IMR-90 (cell line): Measurements from ENCODE around the gene CPSF4. TPM values are rescaled to one million over a fixed set of nuclear protein-coding genes. Genes with fewer than 3 reads are reported as not detected.

ENCODE experiments used
- ATAC-seq: fragments of 200-7000 bp; cut with Tn5 transposase; 2 replicates; pipeline ENCODE4 v1.9.1; 2020; ENCODE audit warnings: low read depth, mild to moderate bottlenecking, moderate library complexity
- BruUV-seq: library from RNA; stranded (reverse); fragments of 400-500 nt; replicated peaks from 2 replicates; lab custom pipeline; 2021; lab: Mats Ljungman, UMichigan
- CTCF ChIA-PET: fragments of 300-600 bp; formaldehyde crosslinking; extraction: SDS; loops from one replicate; lab custom pipeline; 2021; ENCODE audit warnings: antibody characterized with exemption; lab: Yijun Ruan, JAX
- POLR2A ChIA-PET: fragments of 300-600 bp; sonication (Branson Sonifier 250); formaldehyde crosslinking; loops from one replicate; lab custom pipeline; 2022; ENCODE audit warnings: antibody characterized with exemption; ENCODE audit not compliant: unreplicated experiment; lab: Charles Lee
- DNase-seq: peaks from one replicate; pipeline ENCODE4 v3.0.0; 2013
- H2AFZ ChIP-seq: replicated peaks from 2 replicates; pipeline ENCODE3; 2013; ENCODE audit warnings: low read length, mild to moderate bottlenecking; ENCODE audit not compliant: poor library complexity
- H2AK5ac ChIP-seq: 2 replicates; pipeline ENCODE4 v1.6.1; 2013; ENCODE audit warnings: low read depth, low read length, inconsistent platforms
- H2AK9ac ChIP-seq: replicated peaks from 2 replicates; pipeline ENCODE3; 2013; ENCODE audit warnings: mild to moderate bottlenecking, low read depth, low read length, moderate library complexity; ENCODE audit not compliant: poor library complexity
- H2BK120ac ChIP-seq: 2 replicates; pipeline ENCODE4 v1.6.1; 2013; ENCODE audit warnings: low read depth, low read length, inconsistent platforms
- H2BK15ac ChIP-seq: 3 replicates; pipeline ENCODE4 v1.6.1; 2013; ENCODE audit warnings: low read depth, low read length, inconsistent platforms
- H2BK20ac ChIP-seq: 2 replicates; pipeline ENCODE4 v1.6.1; 2013; ENCODE audit warnings: low read depth, mild to moderate bottlenecking, inconsistent platforms, low read length, moderate library complexity
- H2BK5ac ChIP-seq: 2 replicates; pipeline ENCODE4 v1.6.1; 2013; ENCODE audit warnings: mild to moderate bottlenecking, low read depth, low read length, inconsistent platforms; ENCODE audit not compliant: poor library complexity, severe bottlenecking
- H3K14ac ChIP-seq: replicated peaks from 2 replicates; pipeline ENCODE4 v1.6.1; 2013; ENCODE audit warnings: low read depth, low read length, inconsistent platforms
- H3K18ac ChIP-seq: 2 replicates; pipeline ENCODE4 v1.6.1; 2013; ENCODE audit warnings: low read depth, low read length, control low read depth
- H3K23ac ChIP-seq: 2 replicates; pipeline ENCODE4 v1.6.1; 2013; ENCODE audit warnings: low read depth, low read length, inconsistent platforms
- H3K27ac ChIP-seq: 2 replicates; pipeline ENCODE4 v1.5.1; 2013; ENCODE audit warnings: mild to moderate bottlenecking, control low read depth, low read length; ENCODE audit not compliant: insufficient read depth
- H3K27me3 ChIP-seq: 2 replicates; pipeline ENCODE4 v1.6.1; 2013; ENCODE audit warnings: low read length; ENCODE audit not compliant: control insufficient read depth, insufficient read depth
- H3K36me3 ChIP-seq: 2 replicates; pipeline ENCODE4 v1.6.1; 2013; ENCODE audit warnings: low read length, mixed read lengths; ENCODE audit not compliant: control insufficient read depth, insufficient read depth
- H3K4ac ChIP-seq: 2 replicates; pipeline ENCODE4 v1.6.1; 2013; ENCODE audit warnings: low read depth, low read length, inconsistent platforms
- H3K4me1 ChIP-seq: 2 replicates; pipeline ENCODE4 v1.6.1; 2013; ENCODE audit warnings: low read length, mixed read lengths; ENCODE audit not compliant: control insufficient read depth, insufficient read depth
- H3K4me2 ChIP-seq: 2 replicates; pipeline ENCODE4 v1.6.1; 2013; ENCODE audit warnings: low read depth, mild to moderate bottlenecking, control low read depth, low read length, moderate library complexity
- H3K4me3 ChIP-seq: 2 replicates; pipeline ENCODE4 v1.5.1; 2013; ENCODE audit warnings: low read depth, mild to moderate bottlenecking, control low read depth, low read length, moderate library complexity; ENCODE audit not compliant: insufficient read depth
- H3K56ac ChIP-seq: 2 replicates; pipeline ENCODE4 v1.6.1; 2013; ENCODE audit warnings: low read length, inconsistent platforms; ENCODE audit not compliant: insufficient read depth; ENCODE audit errors: extremely low read depth
- H3K79me1 ChIP-seq, 2 experiments: 2 replicates each; pipeline ENCODE4 v1.6.1; 2013; ENCODE audit warnings: low read length in 2 of 2, inconsistent platforms in 1 of 2, low read depth in 1 of 2
- H3K9ac ChIP-seq: 2 replicates; pipeline ENCODE4 v1.6.1; 2013; ENCODE audit warnings: low read depth, low read length, control low read depth
- H3K9me1 ChIP-seq: 2 replicates; pipeline ENCODE4 v1.6.1; 2013; ENCODE audit warnings: low read length, inconsistent platforms; ENCODE audit not compliant: insufficient read depth
- H3K9me3 ChIP-seq: 2 replicates; pipeline ENCODE4 v1.6.1; 2013; ENCODE audit warnings: low read length; ENCODE audit not compliant: control insufficient read depth, insufficient read depth
- H4K20me1 ChIP-seq: 2 replicates; pipeline ENCODE4 v1.6.1; 2013; ENCODE audit warnings: low read length, inconsistent platforms; ENCODE audit not compliant: insufficient read depth
- H4K5ac ChIP-seq: 2 replicates; pipeline ENCODE4 v1.6.1; 2013; ENCODE audit warnings: mild to moderate bottlenecking, low read depth, low read length, control low read depth
- H4K8ac ChIP-seq, 2 experiments: 2 replicates each; pipeline ENCODE4 v1.6.1; 2013; ENCODE audit warnings: low read depth in 2 of 2, low read length in 2 of 2, control low read depth in 1 of 2, inconsistent platforms in 1 of 2
- H4K91ac ChIP-seq: 2 replicates; pipeline ENCODE4 v1.6.1; 2013; ENCODE audit warnings: low read depth, low read length, inconsistent platforms; ENCODE audit not compliant: insufficient read depth
- BHLHE40 ChIP-seq: fragments of 150-350 bp; IDR thresholded peaks from 2 replicates; pipeline ENCODE4 v1.6.1; 2016; ENCODE audit warnings: mild to moderate bottlenecking, low read depth, low read length
- CTCF ChIP-seq: conservative IDR thresholded peaks from 2 replicates; pipeline ENCODE4 v1.5.1; 2012; ENCODE audit warnings: mild to moderate bottlenecking, low read depth, low read length, improper control_type of control experiment
- MAZ ChIP-seq: IDR thresholded peaks from 2 replicates; pipeline ENCODE4 v1.6.1; 2012; ENCODE audit warnings: low read depth, mild to moderate bottlenecking, low read length, improper control_type of control experiment, moderate library complexity, borderline replicate concordance
- RAD21 ChIP-seq: IDR thresholded peaks from 2 replicates; pipeline ENCODE4 v1.6.1; 2012; ENCODE audit warnings: low read length, improper control_type of control experiment
- RCOR1 ChIP-seq: IDR thresholded peaks from 2 replicates; pipeline ENCODE4 v1.6.1; 2012; ENCODE audit warnings: mild to moderate bottlenecking, low read length, improper control_type of control experiment; ENCODE audit not compliant: insufficient replicate concordance
- SMC3 ChIP-seq: fragments of 150-350 bp; IDR thresholded peaks from 2 replicates; pipeline ENCODE4 v1.6.1; 2016; ENCODE audit warnings: low read depth, mild to moderate bottlenecking, antibody characterized with exemption, low read length, moderate library complexity
- WGBS, 2 experiments: methylation state at CpG; one replicate each; pipeline versions ENCODE4 v1.1.5 to v1.1.7; 2013; ENCODE audit warnings: missing lambda C conversion rate in 2 of 2; ENCODE audit not compliant: insufficient read length in 1 of 2; ENCODE audit errors: extremely low coverage in 2 of 2; 5-methylcytosine and 5-hydroxymethylcytosine counted together
- dilution Hi-C: fragments of 300-500 bp; cut with HindIII; formaldehyde crosslinking; loops from one replicate; pipeline ENCODE4 v1.14.3; 2018; ENCODE audit warnings: low sequenced_read_pairs; ENCODE audit not compliant: unreplicated experiment
- in situ Hi-C: fragments of 300-500 bp; cut with MboI; formaldehyde crosslinking; loops from 3 replicates; pipeline ENCODE4 v1.14.3; 2019; ENCODE audit warnings: low sequenced_read_pairs, inconsistent platforms, mixed read lengths
- intact Hi-C: fragments of 100-400 bp; cut with micrococcal nuclease; formaldehyde crosslinking; loops from 2 replicates; pipeline ENCODE4 v1.10.0; 2022
- polyA plus RNA-seq, 3 experiments: library from polyadenylated mRNA; depleted of rRNA; stranded (reverse); fragments of >200 nt; gene quantifications; 2 replicates each; pipeline ENCODE4 v1.2.3, GENCODE V29; 2012; ENCODE audit warnings: low replicate concordance in 1 of 3
- total RNA-seq: library from RNA; depleted of rRNA; stranded (reverse); fragments of >200 nt; gene quantifications from 2 replicates; pipeline ENCODE4 v1.2.3, GENCODE V29; 2012

Gene CPSF4
- total and polyA plus RNA-seq, 2 of the 4 experiments (the other 2 are of a cell fraction), result 23.8 to 44.9 TPM

- Histone ChIP-seq H4K91ac (no peak overlapping the region), H2BK5ac (no peak overlapping the region), H3K9ac (no peak overlapping the region), H3K36me3 (peaks cover 59% of the 10 kb centered on the region), H3K27ac (no peak overlapping the region), H2AFZ (no peak overlapping the region), H2BK120ac (no peak overlapping the region), H3K4me2 (no peak overlapping the region), H4K5ac (no peak overlapping the region), H2BK20ac (no peak overlapping the region), H3K4ac (no peak overlapping the region), H3K27me3 (no peaks in the 10 kb centered on the region), H2AK5ac (no peak overlapping the region), H3K14ac (no peak overlapping the region), H3K9me3 (no peaks in the 10 kb centered on the region), H3K79me1 (peaks cover 0 to 9% of the 10 kb centered on the region in 2 experiments), H3K23ac (no peak overlapping the region), H2BK15ac (no peak overlapping the region), H3K4me1 (no peaks in the 10 kb centered on the region), H3K56ac (no peak overlapping the region), H4K20me1 (peaks cover 11% of the 10 kb centered on the region), H2AK9ac (no peak overlapping the region), H4K8ac (no peak overlapping the region), H3K9me1 (no peaks in the 10 kb centered on the region), H3K4me3 (no peak overlapping the region), H3K18ac (no peak overlapping the region)
- TF ChIP-seq BHLHE40 (no peak), CTCF (no peak), SMC3 (no peak), RCOR1 (no peak), MAZ (no peak), RAD21 (no peak)
- intact Hi-C loops (no loop called here), in situ Hi-C loops (no loop called here), dilution Hi-C loops (no loop called here)
- no TSS peak for BruUV-seq
- POLR2A ChIA-PET, result no interaction called here
- WGBS, 2 experiments, result no CpG with 5 or more reads among the region's 5 CpGs
- ATAC-seq, result no peak
- no peak for DNase-seq
- CTCF ChIA-PET, result no interaction called here
These were observed 16.1 kb upstream of the CPSF4 start for GRCh38 chr7:99422625-99423024.
